NCI-H69 (cell line): ENCODE results near the gene SURF2.
A peak's percentile ranks its signal among the peaks of the same experiment; 100 is the strongest.
"Not testable (repeated sequence)": the region's sequence is repeated elsewhere in the genome, so short reads cannot be mapped to it uniquely, and the experiment has no call there.

Experiments used
- DNase-seq: peaks from one replicate; lab custom pipeline; 2025; lab: John Stamatoyannopoulos, UW

SURF2 gene

GRCh38 chr9:133377280-133377679 is 20.9 kb downstream of the SURF2 start:
- not testable (repeated sequence) for DNase-seq

GRCh38 chr9:133377721-133378216 is 21.4 kb downstream of the SURF2 start:
- DNase-seq = peak; percentile 70

GRCh38 chr9:133378408-133378962 is 22.1 kb downstream of the SURF2 start:
- DNase-seq = peak; percentile 54

GRCh38 chr9:133379153-133380086 is 23.1 kb downstream of the SURF2 start:
- no peak for DNase-seq

GRCh38 chr9:133380734-133381133 is 24.4 kb downstream of the SURF2 start:
- no peak for DNase-seq

- no peak for DNase-seq
Measured at GRCh38 chr9:133382507-133383141, 26.3 kb downstream of the SURF2 start.

- DNase-seq = no peak
Measured at GRCh38 chr9:133383438-133383837, 27.1 kb downstream of the SURF2 start.

GRCh38 chr9:133384736-133385321 is 28.5 kb downstream of the SURF2 start:
- no peak for DNase-seq

GRCh38 chr9:133385452-133385851 is 29.1 kb downstream of the SURF2 start:
- no peak for DNase-seq

GRCh38 chr9:133386338-133386737 is 30.0 kb downstream of the SURF2 start:
- DNase-seq = no peak

GRCh38 chr9:133387680-133388079 is 31.3 kb downstream of the SURF2 start:
- DNase-seq = peak; percentile 94

- DNase-seq = no peak
Measured at GRCh38 chr9:133389025-133389557, 32.7 kb downstream of the SURF2 start.

- DNase-seq = no peak
Measured at GRCh38 chr9:133389562-133389961, 33.2 kb downstream of the SURF2 start.

GRCh38 chr9:133390713-133391112 is 34.4 kb downstream of the SURF2 start:
- DNase-seq = no peak

GRCh38 chr9:133391449-133391848 is 35.1 kb downstream of the SURF2 start:
- not testable (repeated sequence) for DNase-seq

GRCh38 chr9:133392308-133392707 is 36.0 kb downstream of the SURF2 start:
- not testable (repeated sequence) for DNase-seq

GRCh38 chr9:133393399-133393798 is 37.0 kb downstream of the SURF2 start:
- no peak for DNase-seq

- DNase-seq = peak; percentile 43
Measured at GRCh38 chr9:133394687-133395271, 38.4 kb downstream of the SURF2 start.

GRCh38 chr9:133396952-133397351 is 40.6 kb downstream of the SURF2 start:
- peak; percentile 53 for DNase-seq

GRCh38 chr9:133397370-133397769 is 41.0 kb downstream of the SURF2 start:
- no peak for DNase-seq

- DNase-seq = no peak
Measured at GRCh38 chr9:133397895-133398294, 41.5 kb downstream of the SURF2 start.

GRCh38 chr9:133400292-133400691 is 43.9 kb downstream of the SURF2 start:
- DNase-seq = no peak
